Measurements from ENCODE around the gene HMGXB3. TPM values are rescaled to one million over a fixed set of nuclear protein-coding genes. Genes with fewer than 3 reads are reported as not detected.

Gene HMGXB3
- total and polyA plus RNA-seq, 2 experiments from 2014 or later: 16.7 to 51.0 TPM

DNA sequence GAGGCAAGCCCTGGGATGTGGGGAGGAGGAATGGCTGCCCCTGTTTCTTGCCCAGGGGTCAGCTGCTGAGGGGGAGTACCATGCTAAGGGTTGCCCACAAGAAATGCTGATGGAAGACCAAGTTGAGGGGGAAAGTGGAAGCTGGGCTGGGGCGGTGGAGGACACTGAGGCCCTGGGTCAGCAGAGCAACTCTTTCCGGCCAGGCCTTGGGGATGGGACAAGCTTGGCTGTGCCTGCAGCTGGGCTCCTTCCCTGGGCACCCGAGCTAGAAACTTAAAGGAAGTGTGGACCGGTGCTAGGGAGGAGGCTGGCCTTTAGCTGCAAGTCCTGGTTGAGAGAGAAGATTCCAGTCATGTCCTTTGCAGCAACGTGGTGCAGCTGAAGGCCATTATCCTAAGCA lies 63.1 kb downstream of the HMGXB3 start:
- Histone ChIP-seq H3K27me3 (no peaks in the 10 kb centered on the region), H3K4me3 (no peak overlapping the region), H3K36me3 (no peaks in the 10 kb centered on the region), H3K9me3 (ENCODE audit: low read depth) (no peaks in the 10 kb centered on the region), H3K27ac (no peak overlapping the region), H3K4me1 (ENCODE audit: low read depth) (no peaks in the 10 kb centered on the region)
- no peak for DNase-seq (ENCODE audit: low read depth in 1 of 2, low spot score in 1 of 2)
- TF ChIP-seq, protein P1, sequence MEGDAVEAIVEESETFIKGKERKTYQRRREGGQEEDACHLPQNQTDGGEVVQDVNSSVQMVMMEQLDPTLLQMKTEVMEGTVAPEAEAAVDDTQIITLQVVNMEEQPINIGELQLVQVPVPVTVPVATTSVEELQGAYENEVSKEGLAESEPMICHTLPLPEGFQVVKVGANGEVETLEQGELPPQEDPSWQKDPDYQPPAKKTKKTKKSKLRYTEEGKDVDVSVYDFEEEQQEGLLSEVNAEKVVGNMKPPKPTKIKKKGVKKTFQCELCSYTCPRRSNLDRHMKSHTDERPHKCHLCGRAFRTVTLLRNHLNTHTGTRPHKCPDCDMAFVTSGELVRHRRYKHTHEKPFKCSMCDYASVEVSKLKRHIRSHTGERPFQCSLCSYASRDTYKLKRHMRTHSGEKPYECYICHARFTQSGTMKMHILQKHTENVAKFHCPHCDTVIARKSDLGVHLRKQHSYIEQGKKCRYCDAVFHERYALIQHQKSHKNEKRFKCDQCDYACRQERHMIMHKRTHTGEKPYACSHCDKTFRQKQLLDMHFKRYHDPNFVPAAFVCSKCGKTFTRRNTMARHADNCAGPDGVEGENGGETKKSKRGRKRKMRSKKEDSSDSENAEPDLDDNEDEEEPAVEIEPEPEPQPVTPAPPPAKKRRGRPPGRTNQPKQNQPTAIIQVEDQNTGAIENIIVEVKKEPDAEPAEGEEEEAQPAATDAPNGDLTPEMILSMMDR (IDR thresholded peaks at IDR 0.05; ENCODE audit: low read depth, low read length): no peak

DNA sequence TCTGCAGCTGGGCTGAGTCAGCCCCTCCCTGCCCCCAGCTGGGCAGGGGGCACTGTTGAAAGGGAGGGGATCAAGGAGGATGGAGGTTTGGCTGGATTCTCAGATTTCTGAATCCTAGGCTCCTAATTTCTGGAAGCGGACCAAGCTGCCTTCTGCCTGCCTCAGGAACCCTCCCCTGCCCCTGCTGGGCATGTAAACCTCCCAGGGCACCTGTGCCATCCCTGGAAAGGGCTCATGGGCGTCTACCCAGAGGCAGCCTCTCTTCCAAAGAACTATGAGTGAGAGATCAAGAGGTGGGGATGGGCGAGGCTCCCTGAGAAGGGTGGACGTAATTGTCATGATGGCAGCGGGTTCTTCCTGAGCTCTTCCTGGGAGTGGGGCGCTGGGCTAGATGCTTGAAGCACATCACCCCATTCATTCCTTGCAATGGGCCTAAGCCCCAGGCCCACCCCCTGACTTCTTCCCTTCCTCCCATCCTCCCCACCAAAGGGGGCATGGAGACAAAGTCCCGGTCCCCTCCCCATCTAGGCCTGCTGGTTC lies 64.2 kb downstream of the HMGXB3 start:
- H3K36me3 ChIP-seq: no peaks in the 10 kb centered on the region
- H3K9me3 ChIP-seq (ENCODE audit: low read depth): no peaks in the 10 kb centered on the region
- H3K4me1 ChIP-seq (ENCODE audit: low read depth): no peaks in the 10 kb centered on the region
- no peak overlapping the region for H3K4me3 ChIP-seq
- H3K27ac ChIP-seq: no peak overlapping the region
- TF ChIP-seq, protein P1 (IDR thresholded peaks at IDR 0.05; ENCODE audit: low read depth, low read length): no peak
- H3K27me3 ChIP-seq: no peaks in the 10 kb centered on the region
- no peak for DNase-seq (ENCODE audit: low read depth in 1 of 2, low spot score in 1 of 2)

DNA sequence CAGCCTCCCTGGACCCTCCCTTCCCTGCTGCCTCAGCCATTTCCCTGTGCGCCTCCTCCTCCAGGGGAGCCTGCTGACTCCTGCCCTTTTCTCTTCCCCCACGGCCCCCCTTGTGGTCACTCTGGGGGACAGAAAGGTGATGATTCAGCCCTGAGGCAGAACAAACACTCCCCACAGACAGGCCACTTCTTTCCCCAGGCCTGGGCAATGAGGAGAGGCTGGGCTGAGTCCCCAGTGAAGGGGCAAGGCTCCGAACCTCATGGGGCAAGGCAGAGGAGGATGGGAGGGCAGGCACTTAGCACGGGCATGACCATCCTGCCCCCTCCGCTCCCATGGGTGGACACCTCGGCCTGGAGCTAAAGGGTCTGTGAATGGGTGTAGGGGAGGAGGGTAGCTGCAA lies 64.8 kb downstream of the HMGXB3 start:
- TF ChIP-seq, protein P1 (IDR thresholded peaks at IDR 0.05; ENCODE audit: low read depth, low read length): no peak
- no peaks in the 10 kb centered on the region for H3K9me3 ChIP-seq (ENCODE audit: low read depth)
- H3K27me3 ChIP-seq: no peaks in the 10 kb centered on the region
- no peak overlapping the region for H3K27ac ChIP-seq
- H3K36me3 ChIP-seq: no peaks in the 10 kb centered on the region
- H3K4me1 ChIP-seq (ENCODE audit: low read depth): no peaks in the 10 kb centered on the region
- H3K4me3 ChIP-seq: no peak overlapping the region
- DNase-seq (ENCODE audit: low read depth in 1 of 2, low spot score in 1 of 2): peak in 1 of 2 donors; percentile 25

DNA sequence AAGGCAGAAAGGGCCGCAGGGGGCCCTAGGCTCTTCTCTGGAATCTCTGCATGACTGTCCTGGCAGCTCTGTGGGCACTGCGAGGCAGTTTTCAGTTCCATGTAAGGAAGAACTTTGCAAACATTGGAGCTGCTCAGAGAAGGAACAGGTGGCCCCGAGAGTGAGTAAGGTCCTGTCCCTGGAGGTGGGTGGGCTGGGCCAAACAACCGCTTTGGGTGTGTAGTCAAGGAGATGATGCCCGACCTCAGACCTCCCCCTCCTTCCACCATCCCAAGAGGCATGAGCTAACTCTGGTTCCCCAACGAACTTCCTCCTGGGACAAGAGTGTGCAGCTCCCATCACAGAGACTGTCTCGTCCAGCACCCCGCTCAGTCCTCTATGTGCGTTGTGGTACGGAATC lies 65.3 kb downstream of the HMGXB3 start:
- Histone ChIP-seq H3K27me3 (no peaks in the 10 kb centered on the region), H3K9me3 (ENCODE audit: low read depth) (no peaks in the 10 kb centered on the region), H3K4me3 (no peak overlapping the region), H3K36me3 (no peaks in the 10 kb centered on the region), H3K4me1 (ENCODE audit: low read depth) (no peaks in the 10 kb centered on the region), H3K27ac (no peak overlapping the region)
- peak in 1 of 2 donors; percentile 32 for DNase-seq (ENCODE audit: low read depth in 1 of 2, low spot score in 1 of 2)
- TF ChIP-seq, protein P1 (IDR thresholded peaks at IDR 0.05; ENCODE audit: low read depth, low read length): no peak

DNA sequence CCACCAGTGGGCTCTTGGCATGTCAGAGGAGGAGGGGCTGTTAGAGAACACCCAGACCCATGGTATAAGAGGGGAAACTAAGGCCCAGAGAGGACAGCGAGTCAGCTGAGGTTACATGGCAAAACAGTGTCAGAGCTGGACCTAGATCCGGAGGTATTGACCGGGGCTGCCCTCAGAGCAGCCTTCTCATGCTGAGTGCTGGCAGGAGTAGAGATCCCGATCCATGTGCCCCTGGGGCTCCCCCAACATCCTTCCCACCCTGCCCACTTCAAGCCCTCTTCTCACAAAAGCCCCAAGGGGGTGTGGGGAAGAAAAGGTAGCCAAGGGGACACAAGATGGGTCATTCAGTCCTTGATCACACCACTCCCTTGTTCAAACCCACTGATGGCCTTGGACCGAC lies 65.9 kb downstream of the HMGXB3 start:
- H3K27me3 ChIP-seq: no peaks in the 10 kb centered on the region
- H3K4me3 ChIP-seq: no peak overlapping the region
- no peak overlapping the region for H3K27ac ChIP-seq
- H3K4me1 ChIP-seq (ENCODE audit: low read depth): no peaks in the 10 kb centered on the region
- no peaks in the 10 kb centered on the region for H3K36me3 ChIP-seq
- TF ChIP-seq, protein P1 (IDR thresholded peaks at IDR 0.05; ENCODE audit: low read depth, low read length): no peak
- DNase-seq (ENCODE audit: low read depth in 1 of 2, low spot score in 1 of 2): no peak
- no peaks in the 10 kb centered on the region for H3K9me3 ChIP-seq (ENCODE audit: low read depth)
